Measurements from ENCODE around the gene BMERB1.

GRCh38 chr16:15586716-15587115 is 152.3 kb downstream of the BMERB1 start:
- TF ChIP-seq, protein P1, sequence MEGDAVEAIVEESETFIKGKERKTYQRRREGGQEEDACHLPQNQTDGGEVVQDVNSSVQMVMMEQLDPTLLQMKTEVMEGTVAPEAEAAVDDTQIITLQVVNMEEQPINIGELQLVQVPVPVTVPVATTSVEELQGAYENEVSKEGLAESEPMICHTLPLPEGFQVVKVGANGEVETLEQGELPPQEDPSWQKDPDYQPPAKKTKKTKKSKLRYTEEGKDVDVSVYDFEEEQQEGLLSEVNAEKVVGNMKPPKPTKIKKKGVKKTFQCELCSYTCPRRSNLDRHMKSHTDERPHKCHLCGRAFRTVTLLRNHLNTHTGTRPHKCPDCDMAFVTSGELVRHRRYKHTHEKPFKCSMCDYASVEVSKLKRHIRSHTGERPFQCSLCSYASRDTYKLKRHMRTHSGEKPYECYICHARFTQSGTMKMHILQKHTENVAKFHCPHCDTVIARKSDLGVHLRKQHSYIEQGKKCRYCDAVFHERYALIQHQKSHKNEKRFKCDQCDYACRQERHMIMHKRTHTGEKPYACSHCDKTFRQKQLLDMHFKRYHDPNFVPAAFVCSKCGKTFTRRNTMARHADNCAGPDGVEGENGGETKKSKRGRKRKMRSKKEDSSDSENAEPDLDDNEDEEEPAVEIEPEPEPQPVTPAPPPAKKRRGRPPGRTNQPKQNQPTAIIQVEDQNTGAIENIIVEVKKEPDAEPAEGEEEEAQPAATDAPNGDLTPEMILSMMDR (IDR thresholded peaks at IDR 0.05), result no peak
- no peak for TF ChIP-seq POLR2A (IDR thresholded peaks at IDR 0.05)
